NCI-H526 treated with DMSO at 0.1 percent for 48 hours (cell line): ENCODE results near the gene FHAD1.

Experiments
- DNase-seq: peaks from one replicate; lab custom pipeline; 2025; lab: John Stamatoyannopoulos, UW

The FHAD1 gene

GRCh38 chr1:15345705-15346345 lies 98.8 kb downstream of the FHAD1 start:
- no peak for DNase-seq

DNA sequence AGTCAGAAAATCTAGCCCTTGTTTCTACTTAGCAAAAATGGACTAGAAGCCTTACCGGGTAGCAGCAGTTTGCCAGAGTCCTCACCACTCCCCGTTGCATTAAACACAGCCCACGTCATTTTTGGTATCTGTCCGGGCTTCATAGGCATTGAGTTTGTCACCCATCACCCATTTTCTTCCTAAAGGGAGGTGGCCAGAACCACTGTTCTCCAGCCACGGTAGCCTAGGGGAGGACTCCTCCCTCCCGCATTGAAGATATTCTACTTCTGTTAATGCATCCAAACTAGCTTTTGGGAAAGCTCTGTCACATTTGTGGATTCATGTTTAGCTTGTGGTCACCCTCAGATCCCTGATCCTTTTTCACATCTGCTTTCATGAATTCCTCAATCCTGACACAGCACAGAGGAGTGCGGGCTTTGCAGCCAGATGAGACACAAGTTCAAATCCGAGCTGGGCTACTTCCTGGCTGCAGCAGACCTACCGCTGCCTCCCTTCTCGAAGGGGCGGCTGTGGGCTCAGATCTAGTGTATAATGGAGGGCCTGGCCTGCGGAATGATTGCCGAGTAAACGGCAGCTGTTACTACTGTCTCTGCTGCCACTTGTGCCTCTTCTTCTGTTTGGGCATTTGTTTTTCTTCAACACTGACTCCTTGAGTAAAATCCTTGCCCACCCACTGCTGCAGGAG lies 99.5 kb downstream of the FHAD1 start:
- no peak for DNase-seq

- no peak for DNase-seq
Measured at GRCh38 chr1:15347182-15347581, 100.2 kb downstream of the FHAD1 start.

DNA sequence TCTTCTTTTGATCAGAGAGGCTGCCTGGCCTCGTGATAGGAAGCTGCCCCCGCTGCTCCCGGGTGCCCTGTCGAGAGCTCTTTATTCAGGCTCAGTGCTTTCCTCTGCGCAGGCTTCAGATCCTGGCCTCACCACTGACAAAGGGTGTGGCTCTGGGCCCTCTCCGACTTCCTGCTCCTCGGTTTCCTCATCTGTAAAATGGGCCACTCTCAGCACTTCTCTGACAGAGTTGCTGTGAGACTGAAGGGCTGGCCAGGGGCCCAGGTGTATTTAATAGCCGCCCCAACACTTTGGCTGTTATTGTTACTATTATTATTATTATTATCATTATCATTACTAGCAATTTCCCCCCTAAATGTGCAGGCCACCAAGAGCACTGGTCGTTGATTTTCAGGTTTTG lies 101.6 kb downstream of the FHAD1 start:
- DNase-seq = no peak

DNA sequence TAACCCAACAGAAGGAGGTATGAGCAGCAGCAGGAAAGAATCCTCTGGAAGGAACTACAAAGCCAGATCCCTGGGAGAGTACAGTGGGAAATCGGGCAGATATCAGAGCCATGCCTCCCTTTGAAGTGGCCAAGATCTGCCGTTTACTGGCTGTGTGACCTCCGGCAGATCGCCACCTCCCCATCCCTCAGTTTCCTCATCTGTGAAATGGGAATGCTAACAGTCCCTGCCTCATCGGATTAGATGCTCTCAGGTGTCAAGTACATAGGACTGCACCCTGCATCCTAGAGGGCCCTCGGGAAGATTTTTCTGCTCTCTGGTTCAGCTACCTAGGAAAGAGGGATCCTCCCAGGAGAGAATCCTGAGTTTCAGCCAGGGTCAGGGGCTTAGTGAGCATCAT lies 102.1 kb downstream of the FHAD1 start:
- DNase-seq = no peak

DNA sequence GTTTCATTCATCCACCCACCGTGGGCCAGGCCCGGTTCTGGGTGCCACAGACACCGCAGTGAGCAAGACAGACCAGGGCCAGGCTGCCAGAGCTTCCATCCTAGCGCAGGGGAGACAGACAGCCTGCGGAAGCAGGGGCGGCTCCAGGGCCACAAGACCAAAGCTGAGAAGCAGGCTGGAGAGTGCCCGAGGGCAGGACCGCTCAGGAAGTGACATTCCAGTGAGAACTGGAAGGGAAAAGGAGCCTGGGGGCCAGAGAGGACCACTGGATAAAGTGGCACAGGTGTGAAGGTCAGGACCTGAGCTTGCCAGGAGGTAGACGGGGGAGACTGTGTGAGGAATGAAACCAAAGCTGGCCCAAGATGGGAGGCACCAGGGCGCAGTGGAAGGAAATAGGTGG lies 103.1 kb downstream of the FHAD1 start:
- DNase-seq = no peak

DNA sequence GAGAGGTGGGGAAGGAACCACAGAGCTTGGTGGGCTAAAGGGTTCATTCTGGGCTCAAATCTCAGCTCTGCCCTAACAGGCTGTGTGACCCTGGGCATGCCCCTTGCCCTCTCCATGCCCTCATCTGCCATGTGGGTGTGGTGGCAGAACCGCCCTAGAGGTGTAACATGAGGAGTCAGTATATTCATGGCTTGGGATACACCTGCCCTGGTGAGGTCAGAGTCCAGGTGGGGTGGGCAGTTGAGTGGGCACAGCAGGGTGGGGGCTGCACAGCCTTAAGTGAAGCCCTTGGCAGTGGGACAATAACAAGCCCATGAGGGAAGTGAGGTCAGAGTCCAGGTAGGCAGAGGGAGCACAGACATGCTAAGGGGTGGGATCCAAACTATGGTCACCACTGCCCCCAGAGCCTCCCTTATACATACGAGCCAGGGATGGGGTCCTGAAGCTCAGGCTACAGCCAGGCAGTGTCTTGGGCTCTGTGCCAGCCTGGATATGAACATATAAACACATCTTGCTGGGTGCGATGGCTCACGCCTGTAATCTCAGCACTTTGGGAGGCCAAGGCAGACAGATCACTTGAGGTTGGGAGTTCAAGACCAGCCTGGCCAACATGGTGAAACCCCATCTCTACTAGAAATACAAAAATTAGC lies 103.7 kb downstream of the FHAD1 start:
- DNase-seq = no peak

- no peak for DNase-seq
Measured at GRCh38 chr1:15351310-15351709, 104.3 kb downstream of the FHAD1 start.

DNA sequence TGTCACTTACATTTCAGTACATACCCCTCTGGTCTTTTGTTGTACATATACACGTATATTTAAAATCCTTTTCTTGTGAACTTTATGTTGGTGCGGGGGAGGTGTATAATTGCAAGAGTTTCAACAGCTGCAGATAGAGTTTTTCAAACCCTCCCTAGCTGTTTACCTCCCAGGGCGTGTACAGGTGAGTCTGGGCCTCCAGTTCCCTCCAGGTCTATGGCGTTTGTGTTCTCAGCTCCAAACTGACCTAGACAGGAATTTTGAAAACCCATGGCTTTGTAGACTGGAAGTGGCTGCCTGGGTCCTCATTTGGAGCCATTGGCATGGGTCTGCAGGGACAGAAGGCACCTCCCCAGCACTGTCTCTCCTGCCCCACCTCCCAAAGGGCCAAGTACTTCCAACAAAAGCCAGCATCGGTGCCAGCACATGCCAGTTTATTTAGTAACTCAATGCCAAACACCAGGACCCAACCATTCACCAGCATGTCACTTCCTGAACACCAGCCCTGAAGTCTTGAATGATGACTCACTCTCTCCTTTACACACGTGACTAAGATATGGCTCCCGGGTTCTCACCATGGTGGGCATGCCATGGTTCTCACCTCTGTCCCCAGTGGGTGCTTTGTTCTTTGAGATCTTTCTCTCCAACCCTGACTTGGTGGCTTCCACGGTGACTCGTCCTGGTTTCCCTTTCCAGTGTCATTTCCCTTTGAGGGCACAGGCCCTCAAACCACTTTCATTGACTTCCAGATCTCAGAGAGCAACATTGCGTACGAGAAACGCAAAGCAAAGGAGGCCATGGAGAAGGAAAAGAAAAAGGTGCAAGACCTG lies 105.3 kb downstream of the FHAD1 start:
- no peak for DNase-seq

DNA sequence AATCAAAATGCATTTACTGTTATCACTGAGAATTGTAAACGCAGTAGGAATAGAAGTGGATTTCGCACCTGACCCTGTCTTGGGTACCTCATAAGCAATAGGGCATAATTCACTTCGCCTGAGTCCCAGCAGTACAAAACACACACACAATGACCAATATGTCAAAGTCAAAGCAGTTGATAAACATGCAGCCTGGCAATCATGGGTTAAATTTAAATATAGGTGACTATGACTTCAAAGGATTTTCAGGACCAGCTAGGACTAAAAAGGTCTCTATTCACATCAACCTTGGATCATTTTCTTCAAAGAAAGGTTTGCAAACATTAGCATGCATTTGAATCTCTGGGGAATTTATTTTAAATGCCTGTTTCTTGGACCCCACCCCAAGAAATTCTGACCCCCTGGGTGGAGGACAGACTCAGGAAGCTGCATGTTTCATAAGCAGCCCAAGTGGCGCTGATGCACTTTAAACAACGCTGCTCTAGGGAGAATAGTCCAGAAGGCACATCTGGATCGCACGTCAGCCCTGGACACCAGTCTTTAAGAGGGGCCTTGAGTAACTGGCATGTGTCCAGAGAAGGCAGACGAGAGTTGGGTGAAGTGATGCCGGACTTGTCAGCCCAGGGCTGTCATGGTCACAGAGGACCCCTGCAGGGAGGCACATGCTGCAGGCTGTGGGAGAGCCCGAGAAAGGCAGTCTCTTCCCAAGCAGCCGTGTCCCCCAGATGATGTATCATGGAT lies 107.0 kb downstream of the FHAD1 start:
- DNase-seq = no peak

- DNase-seq = no peak
Measured at GRCh38 chr1:15354580-15354965, 107.5 kb downstream of the FHAD1 start.

- DNase-seq = no peak
Measured at GRCh38 chr1:15355968-15356625, 109.1 kb downstream of the FHAD1 start.

- DNase-seq = no peak
Measured at GRCh38 chr1:15357612-15358207, 110.7 kb downstream of the FHAD1 start.

- DNase-seq = no peak
Measured at GRCh38 chr1:15358565-15359133, 111.6 kb downstream of the FHAD1 start.

GRCh38 chr1:15360700-15361099 lies 113.7 kb downstream of the FHAD1 start:
- no peak for DNase-seq

DNA sequence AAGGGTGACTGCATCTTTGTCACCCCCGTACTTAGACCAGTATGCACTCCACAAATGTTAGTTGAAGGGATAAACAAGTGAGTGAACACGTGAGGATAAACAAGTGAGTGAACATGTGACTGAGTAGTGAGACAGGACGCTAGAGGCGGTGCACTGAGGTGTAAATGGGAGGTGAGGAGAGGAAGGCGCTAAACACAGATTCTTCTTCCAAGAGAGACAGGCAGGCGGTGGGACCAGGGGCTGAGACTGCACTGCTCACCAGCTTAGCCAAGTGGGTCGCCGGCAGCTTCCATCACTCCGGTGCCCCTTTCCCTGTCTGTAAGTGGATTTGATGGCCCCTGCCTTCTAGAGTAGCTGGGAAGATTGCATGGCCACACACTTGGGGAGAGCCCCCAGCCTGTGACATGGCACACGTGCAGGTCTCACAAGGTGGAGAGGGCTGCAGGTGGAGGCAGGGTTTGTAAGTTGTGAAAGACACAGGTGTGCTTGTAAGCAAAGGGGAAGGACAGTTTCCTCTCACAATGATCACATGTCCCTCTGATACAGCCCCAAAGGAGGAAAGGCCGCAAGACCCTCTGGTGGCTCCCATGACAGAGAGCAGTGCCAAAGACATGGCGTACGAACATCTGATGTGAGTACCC lies 115.2 kb downstream of the FHAD1 start:
- DNase-seq = no peak

DNA sequence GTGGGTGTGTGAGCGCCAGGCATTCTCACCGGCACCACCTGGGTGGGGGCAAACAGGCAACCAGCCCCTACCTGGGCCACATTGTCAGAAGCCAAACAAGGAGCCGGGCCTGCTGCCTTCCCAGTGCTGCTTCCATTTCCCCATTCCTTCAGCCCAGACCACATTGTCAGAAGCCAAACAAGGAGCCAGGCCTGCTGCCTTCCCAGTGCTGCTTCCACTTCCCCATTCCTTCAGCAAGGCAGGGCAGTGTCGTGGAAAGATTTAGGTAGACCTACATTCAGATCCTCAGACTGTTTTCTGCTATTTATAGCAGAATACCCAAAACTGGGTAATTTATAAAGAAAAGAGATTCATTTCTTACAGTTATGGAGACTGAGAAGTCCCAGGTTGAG lies 115.7 kb downstream of the FHAD1 start:
- no peak for DNase-seq

GRCh38 chr1:15364740-15365139 lies 117.7 kb downstream of the FHAD1 start:
- no peak for DNase-seq

GRCh38 chr1:15368888-15369287 lies 121.9 kb downstream of the FHAD1 start:
- no peak for DNase-seq

GRCh38 chr1:15370268-15370667 lies 123.2 kb downstream of the FHAD1 start:
- DNase-seq = no peak
